GM23338 (cell line): ENCODE measurements around the gene PTF1A. TPM values are rescaled to one million over a fixed set of nuclear protein-coding genes. Genes with fewer than 3 reads are reported as not detected.

ENCODE experiments used
- ATAC-seq: fragments of 200-7000 bp; cut with Tn5 transposase; 3 replicates; pipeline ENCODE4 v1.9.1; 2020
- DNase-seq: peaks from one replicate; pipeline ENCODE4 v3.0.0-alpha.2; 2015; ENCODE audit warnings: low spot score
- H2AFZ ChIP-seq: fragments of 200-600 bp; sonication (generic); 2 replicates; pipeline ENCODE4 v1.8.0; 2016; ENCODE audit warnings: antibody characterized with exemption, mild to moderate bottlenecking, moderate library complexity
- H3F3A ChIP-seq: fragments of 200-600 bp; sonication (generic); replicated peaks from 2 replicates; pipeline ENCODE4 v1.8.0; 2017; ENCODE audit warnings: antibody characterized with exemption, mixed run types, low read depth
- H3K27ac ChIP-seq: fragments of 200-600 bp; sonication (generic); 2 replicates; pipeline ENCODE4 v1.6.1; 2016; ENCODE audit warnings: low read depth
- H3K27me3 ChIP-seq: fragments of 200-600 bp; sonication (generic); 2 replicates; pipeline ENCODE4 v1.8.0; 2016; ENCODE audit warnings: mild to moderate bottlenecking, mixed run types, moderate library complexity; ENCODE audit not compliant: insufficient read depth
- H3K36me3 ChIP-seq: fragments of 200-600 bp; sonication (generic); 2 replicates; pipeline ENCODE4 v1.8.0; 2016; ENCODE audit warnings: mild to moderate bottlenecking; ENCODE audit not compliant: insufficient read depth
- H3K4me1 ChIP-seq: fragments of 200-600 bp; sonication (generic); 2 replicates; pipeline ENCODE4 v1.8.0; 2016; ENCODE audit warnings: mild to moderate bottlenecking, moderate library complexity; ENCODE audit not compliant: insufficient read depth
- H3K4me2 ChIP-seq: fragments of 200-600 bp; sonication (generic); 2 replicates; pipeline ENCODE4 v1.7.1; 2017; ENCODE audit warnings: mixed run types
- H3K4me3 ChIP-seq: fragments of 200-600 bp; sonication (generic); 2 replicates; pipeline ENCODE4 v1.6.1; 2016; ENCODE audit warnings: mixed run types
- H3K79me2 ChIP-seq: fragments of 200-600 bp; sonication (generic); replicated peaks from 2 replicates; pipeline ENCODE4 v1.8.0; 2017; ENCODE audit warnings: mild to moderate bottlenecking; ENCODE audit not compliant: insufficient read depth
- H3K9me2 ChIP-seq: fragments of 200-600 bp; sonication (generic); 2 replicates; pipeline ENCODE4 v1.8.0; 2017; ENCODE audit not compliant: insufficient read depth
- H4K20me1 ChIP-seq: fragments of 200-600 bp; sonication (generic); replicated peaks from 2 replicates; pipeline ENCODE4 v1.8.0; 2017; ENCODE audit warnings: mild to moderate bottlenecking; ENCODE audit not compliant: insufficient read depth
- H3K27ac Mint-ChIP-seq: 2 replicates; pipeline ENCODE4 v1.8.0; 2020; ENCODE audit warnings: inconsistent platforms, mild to moderate bottlenecking, moderate library complexity, mixed read lengths
- H3K27me3 Mint-ChIP-seq: 3 replicates; pipeline ENCODE4 v1.8.0; 2022; ENCODE audit warnings: low read depth, mild to moderate bottlenecking, moderate library complexity, mixed read lengths, inconsistent platforms; ENCODE audit not compliant: insufficient read depth, poor library complexity
- H3K36me3 Mint-ChIP-seq: 3 replicates; pipeline ENCODE4 v1.8.0; 2021; ENCODE audit warnings: low read depth, mild to moderate bottlenecking, inconsistent platforms, moderate library complexity, mixed read lengths
- H3K4me1 Mint-ChIP-seq: 3 replicates; pipeline ENCODE4 v1.8.0; 2020; ENCODE audit warnings: mild to moderate bottlenecking, inconsistent platforms, mixed read lengths
- H3K4me3 Mint-ChIP-seq: 3 replicates; pipeline ENCODE4 v1.8.0; 2021; ENCODE audit warnings: moderate library complexity, mild to moderate bottlenecking, inconsistent platforms, mixed read lengths
- H3K9me3 Mint-ChIP-seq: 3 replicates; pipeline ENCODE4 v1.8.0; 2020; ENCODE audit warnings: moderate library complexity, mild to moderate bottlenecking, inconsistent platforms, mixed read lengths
- CREB1 ChIP-seq: fragments of 250-450 bp; sonication (Bioruptor Pico); IDR thresholded peaks from 2 replicates; pipeline ENCODE4 v1.5.0; 2020; ENCODE audit warnings: low read depth, mild to moderate bottlenecking, moderate library complexity
- CTCF ChIP-seq, 2 experiments: fragments of 200-600 bp in 1 of 2; sonication (generic) in 1 of 2; conservative IDR thresholded peaks; 2 replicates each; pipeline versions ENCODE4 v1.5.1 to v1.6.1; 2016 to 2017; ENCODE audit warnings: antibody characterized with exemption in 2 of 2, low read depth in 2 of 2, mild to moderate bottlenecking in 2 of 2, moderate library complexity in 1 of 2
- ETS1 ChIP-seq: IDR thresholded peaks from 2 replicates; pipeline ENCODE4 v1.6.1; 2016; ENCODE audit warnings: antibody characterized with exemption
- EZH2 ChIP-seq: fragments of 200-600 bp; sonication (generic); IDR thresholded peaks from one replicate; pipeline ENCODE4 v1.8.0; 2017; ENCODE audit warnings: antibody characterized with exemption, mild to moderate bottlenecking, low read depth; ENCODE audit not compliant: unreplicated experiment
- EZH2phosphoT487 ChIP-seq: fragments of 200-600 bp; sonication (generic); IDR thresholded peaks from one replicate; pipeline ENCODE4 v1.8.1; 2018; ENCODE audit warnings: antibody characterized with exemption; ENCODE audit not compliant: unreplicated experiment
- JUNB ChIP-seq: IDR thresholded peaks from one replicate; pipeline ENCODE4 v1.6.1; 2016; ENCODE audit warnings: antibody characterized with exemption; ENCODE audit not compliant: unreplicated experiment
- NANOG ChIP-seq: IDR thresholded peaks from 2 replicates; pipeline ENCODE4 v1.6.1; 2016; ENCODE audit warnings: antibody characterized with exemption, borderline replicate concordance
- POLR2AphosphoS5 ChIP-seq: IDR thresholded peaks from 2 replicates; pipeline ENCODE4 v1.6.1; 2016; ENCODE audit warnings: antibody characterized with exemption, low read depth
- REST ChIP-seq: IDR thresholded peaks from one replicate; pipeline ENCODE4 v1.6.1; 2018; ENCODE audit warnings: antibody characterized with exemption; ENCODE audit not compliant: unreplicated experiment
- STAT1 ChIP-seq: IDR thresholded peaks from one replicate; pipeline ENCODE4 v1.6.1; 2016; ENCODE audit warnings: antibody characterized with exemption; ENCODE audit not compliant: unreplicated experiment
- ZNF114 ChIP-seq: fragments of 250-450 bp; sonication (Bioruptor Pico); IDR thresholded peaks from 2 replicates; pipeline ENCODE4 v1.5.0; 2020; ENCODE audit warnings: mild to moderate bottlenecking, moderate library complexity
- ZNF331 ChIP-seq: fragments of 250-450 bp; sonication (Bioruptor Pico); IDR thresholded peaks from 2 replicates; pipeline ENCODE4 v1.5.0; 2020; ENCODE audit warnings: low read depth, mild to moderate bottlenecking, moderate library complexity
- ZNF462 ChIP-seq: fragments of 250-450 bp; sonication (Bioruptor Pico); IDR thresholded peaks from 2 replicates; pipeline ENCODE4 v1.5.0; 2020; ENCODE audit warnings: mild to moderate bottlenecking, moderate library complexity
- polyA plus RNA-seq: library from polyadenylated mRNA; unstranded; fragments of >200 nt; fragmentation: Nextera tagmentation; extraction: Ambion mirVana; gene quantifications from 2 replicates; pipeline ENCODE4 v1.2.1, GENCODE V29; 2016
- total RNA-seq: library from RNA; depleted of rRNA; stranded (reverse); fragments of >200 nt; shearing (Covaris generic); gene quantifications from 2 replicates; pipeline ENCODE4 v1.2.3, GENCODE V29; 2014

Gene PTF1A
- total and polyA plus RNA-seq, 2 experiments from 2014 or later = not detected

GRCh38 chr10:23155169-23155568 is 36.9 kb upstream of the PTF1A start:
- DNase-seq = no peak
- Histone ChIP-seq H3K79me2 (no peaks in the 10 kb centered on the region), H3K27me3 (no peaks in the 10 kb centered on the region), H3K4me2 (no peak overlapping the region), H3F3A (no peaks in the 10 kb centered on the region), H3K4me1 (no peaks in the 10 kb centered on the region), H3K27ac (no peak overlapping the region), H3K36me3 (no peaks in the 10 kb centered on the region), H4K20me1 (no peaks in the 10 kb centered on the region), H2AFZ (0 out of 2 replicates have a peak overlapping the region, but pooled peaks have one; percentile 10), H3K4me3 (no peak overlapping the region), H3K9me2 (no peaks in the 10 kb centered on the region)
- no peaks in the 10 kb centered on the region for H3K9me3 Mint-ChIP-seq
- no peak overlapping the region for H3K4me3 Mint-ChIP-seq
- H3K4me1 Mint-ChIP-seq = peaks cover 9% of the 10 kb centered on the region
- no peaks in the 10 kb centered on the region for H3K36me3 Mint-ChIP-seq
- peaks cover 5% of the 10 kb centered on the region for H3K27me3 Mint-ChIP-seq
- no peak overlapping the region for H3K27ac Mint-ChIP-seq
- no peak for ATAC-seq
- TF ChIP-seq NANOG (no peak), POLR2AphosphoS5 (no peak), ETS1 (no peak), JUNB (no peak), EZH2 (no peak), ZNF114 (CRISPR knock-in tag) (no peak), ZNF462 (no peak), EZH2phosphoT487 (no peak), REST (no peak), CREB1 (CRISPR knock-in tag) (no peak), CTCF (conservative IDR thresholded peaks at IDR 0.05; ENCODE audit: low read depth in 2 of 2) (no peak), ZNF331 (no peak), STAT1 (no peak)
